ENCODE measurements around the gene WEE1.
"Not testable (repeated sequence)": the region's sequence is repeated elsewhere in the genome, so short reads cannot be mapped to it uniquely, and the experiment has no call there.

WEE1 gene

GRCh38 chr11:9600644-9601036 lies 27.2 kb downstream of the WEE1 start:
- DNase-seq = no peak

GRCh38 chr11:9601037-9601875 lies 27.8 kb downstream of the WEE1 start:
- DNase-seq = peak; percentile 84

- DNase-seq = no peak
Measured at GRCh38 chr11:9601876-9602199, 28.4 kb downstream of the WEE1 start.

GRCh38 chr11:9603214-9603613 lies 29.7 kb downstream of the WEE1 start:
- not testable (repeated sequence) for DNase-seq

- DNase-seq = peak; percentile 38
Measured at GRCh38 chr11:9604134-9604533, 30.7 kb downstream of the WEE1 start.

- DNase-seq = peak; percentile 74
Measured at GRCh38 chr11:9605742-9606141, 32.3 kb downstream of the WEE1 start.

- no peak for DNase-seq
Measured at GRCh38 chr11:9606809-9607510, 33.5 kb downstream of the WEE1 start.

GRCh38 chr11:9607511-9607899 lies 34.0 kb downstream of the WEE1 start:
- DNase-seq = no peak

- DNase-seq = no peak
Measured at GRCh38 chr11:9609002-9609759, 35.7 kb downstream of the WEE1 start.

GRCh38 chr11:9609841-9610240 lies 36.4 kb downstream of the WEE1 start:
- DNase-seq = no peak

GRCh38 chr11:9613118-9613829 lies 39.8 kb downstream of the WEE1 start:
- peak; percentile 95 for DNase-seq

- DNase-seq = peak; percentile 95
Measured at GRCh38 chr11:9613830-9614762, 40.6 kb downstream of the WEE1 start.

GRCh38 chr11:9615031-9615451 lies 41.6 kb downstream of the WEE1 start:
- peak; percentile 42 for DNase-seq

GRCh38 chr11:9616042-9616675 lies 42.7 kb downstream of the WEE1 start:
- no peak for DNase-seq

GRCh38 chr11:9616858-9617257 lies 43.4 kb downstream of the WEE1 start:
- no peak for DNase-seq

GRCh38 chr11:9617940-9618339 lies 44.5 kb downstream of the WEE1 start:
- DNase-seq = no peak

GRCh38 chr11:9619004-9619403 lies 45.5 kb downstream of the WEE1 start:
- no peak for DNase-seq

GRCh38 chr11:9619971-9620370 lies 46.5 kb downstream of the WEE1 start:
- no peak for DNase-seq

- not testable (repeated sequence) for DNase-seq
Measured at GRCh38 chr11:9622353-9622752, 48.9 kb downstream of the WEE1 start.

GRCh38 chr11:9623053-9623452 lies 49.6 kb downstream of the WEE1 start:
- DNase-seq = not testable (repeated sequence)

- DNase-seq = no peak
Measured at GRCh38 chr11:9624448-9624847, 51.0 kb downstream of the WEE1 start.
